Esophagus muscularis mucosa (tissue), 4 donors: ENCODE data around the gene PIK3CB. TPM values are rescaled to one million over a fixed set of nuclear protein-coding genes. Genes with fewer than 3 reads are reported as not detected.
"Not testable (repeated sequence)": the region's sequence is repeated elsewhere in the genome, so short reads cannot be mapped to it uniquely, and the experiment has no call there.

Experiments used
- DNase-seq: peaks from one replicate; pipeline ENCODE4 v3.0.0-alpha.2; 2017; ENCODE audit errors: extremely low spot score
- H3K27ac ChIP-seq, 4 donors: fragments of 200-600 bp; sonication (generic); replicated peaks in 1 of 4; 1 replicate in 3 of 4; 2 replicates in 1 of 4; pipeline ENCODE4 v1.5.1; 2016 to 2019; ENCODE audit warnings: mild to moderate bottlenecking in 1 of 4
- H3K27me3 ChIP-seq, 4 donors: fragments of 200-600 bp; sonication (generic); one replicate each; pipeline versions ENCODE4 v1.5.1 to v1.6.0; 2016 to 2019
- H3K36me3 ChIP-seq, 4 donors: fragments of 200-600 bp; sonication (generic); one replicate each; pipeline ENCODE4 v1.5.1; 2016 to 2019
- H3K4me1 ChIP-seq, 4 donors: fragments of 200-600 bp; sonication (generic); one replicate each; pipeline ENCODE4 v1.5.1; 2016 to 2019
- H3K4me3 ChIP-seq, 4 donors: fragments of 200-600 bp; sonication (generic); 1 replicate in 2 of 4; 2 replicates in 2 of 4; pipeline ENCODE4 v1.5.1; 2016 to 2019; ENCODE audit warnings: mild to moderate bottlenecking in 4 of 4, moderate library complexity in 1 of 4
- H3K9me3 ChIP-seq, 4 donors: fragments of 200-600 bp; sonication (generic); 1 replicate in 3 of 4; 2 replicates in 1 of 4; pipeline ENCODE4 v1.5.1; 2016 to 2019
- CTCF ChIP-seq, 3 experiments: fragments of 200-600 bp in 2 of 3; fragments of 450-650 bp in 1 of 3; sonication (generic) in 2 of 3; IDR thresholded peaks; one replicate each; pipeline ENCODE4 v1.5.1; 2017 to 2019; ENCODE audit warnings: antibody characterized with exemption in 3 of 3, mild to moderate bottlenecking in 2 of 3, moderate library complexity in 1 of 3
- EP300 ChIP-seq: sonication (generic); formaldehyde crosslinking; IDR thresholded peaks from one replicate; pipeline ENCODE4 v1.6.1; 2017; ENCODE audit warnings: antibody characterized with exemption
- POLR2A ChIP-seq: fragments of 450-650 bp; IDR thresholded peaks from one replicate; pipeline ENCODE4 v1.6.1; 2017; ENCODE audit warnings: antibody characterized with exemption, moderate library complexity, mild to moderate bottlenecking, low read depth
- POLR2AphosphoS5 ChIP-seq, 2 donors: sonication (generic); formaldehyde crosslinking; IDR thresholded peaks; one replicate each; pipeline ENCODE4 v1.6.1; 2017; ENCODE audit warnings: antibody characterized with exemption in 2 of 2
- WGBS: methylation state at CpG from one replicate; pipeline ENCODE4 v1.1.5; 2018; 5-methylcytosine and 5-hydroxymethylcytosine counted together
- intact Hi-C: fragments of 100-400 bp; cut with DNase I; formaldehyde crosslinking; loops from one replicate; pipeline ENCODE4 v1.15.1; 2023
- total RNA-seq, 4 donors: library from RNA; depleted of rRNA; stranded (reverse); fragments of >200 nt; gene quantifications; one replicate each; pipeline versions ENCODE4 v1.1.0 to v1.2.1, GENCODE V29; 2016

The PIK3CB gene
- total RNA-seq, 4 donors from 2014 or later = 32.1 to 42.7 (median 36.6) TPM

GRCh38 chr3:138806376-138807080 is 28.2 kb downstream of the PIK3CB start:
- no peaks in the 10 kb centered on the region for H3K27me3 ChIP-seq
- no peaks in the 10 kb centered on the region for H3K9me3 ChIP-seq
- WGBS = 88% methylated on average over 3 of the region's 3 CpGs
- no peak overlapping the region for H3K4me3 ChIP-seq
- DNase-seq = no peak
- no peaks in the 10 kb centered on the region for H3K36me3 ChIP-seq
- intact Hi-C loops = no loop called here
- TF ChIP-seq EP300 = no peak
- TF ChIP-seq CTCF (IDR thresholded peaks at IDR 0.05) = no peak
- TF ChIP-seq POLR2A = no peak
- no peak for TF ChIP-seq POLR2AphosphoS5 (IDR thresholded peaks at IDR 0.05)
- H3K4me1 ChIP-seq = peaks cover 3 to 14% (median 12%) of the 10 kb centered on the region in 4 donors
- H3K27ac ChIP-seq = no peak overlapping the region

GRCh38 chr3:138803006-138803653 is 31.6 kb downstream of the PIK3CB start:
- Histone ChIP-seq H3K4me3 (no peak overlapping the region), H3K27me3 (no peaks in the 10 kb centered on the region), H3K27ac (peak overlapping the region in 2 of 4 donors; percentile 19 to 36), H3K4me1 (peaks cover 3 to 39% (median 31%) of the 10 kb centered on the region in 4 donors), H3K9me3 (no peaks in the 10 kb centered on the region), H3K36me3 (no peaks in the 10 kb centered on the region)
- no peak for DNase-seq
- intact Hi-C loops = no loop called here
- TF ChIP-seq EP300 (no peak), CTCF (IDR thresholded peaks at IDR 0.05) (no peak), POLR2AphosphoS5 (IDR thresholded peaks at IDR 0.05) (no peak), POLR2A (no peak)
- WGBS = 80% methylated on average over 2 of the region's 2 CpGs

- H3K27me3 ChIP-seq, intact Hi-C loops, H3K4me3 ChIP-seq, DNase-seq, H3K9me3 ChIP-seq, H3K36me3 ChIP-seq: not testable (repeated sequence)
- Histone ChIP-seq H3K4me1 (peaks cover 10 to 39% (median 33%) of the 10 kb centered on the region in 4 donors), H3K27ac (peak overlapping the region in 3 of 4 donors; percentile 19 to 36 (median 25))
- 96% methylated on average over 6 of the region's 6 CpGs for WGBS
These were observed 32.5 kb downstream of the PIK3CB start for GRCh38 chr3:138802223-138802622.

- Histone ChIP-seq H3K4me1 (peaks cover 11 to 39% (median 33%) of the 10 kb centered on the region in 4 donors), H3K27me3 (no peaks in the 10 kb centered on the region), H3K36me3 (no peaks in the 10 kb centered on the region), H3K27ac (peak overlapping the region in 1 of 4 donors; percentile 36), H3K9me3 (no peaks in the 10 kb centered on the region), H3K4me3 (no peak overlapping the region)
- TF ChIP-seq CTCF (IDR thresholded peaks at IDR 0.05) = no peak
- no peak for TF ChIP-seq POLR2A
- TF ChIP-seq EP300 = no peak
- TF ChIP-seq POLR2AphosphoS5 (IDR thresholded peaks at IDR 0.05) = no peak
- whole genome bisulfite sequencing = 97% methylated on average over 3 of the region's 3 CpGs
- intact Hi-C loops = no loop called here
- DNase-seq = no peak
These were observed 32.9 kb downstream of the PIK3CB start for GRCh38 chr3:138801792-138802191.

GRCh38 chr3:138800248-138800647 is 34.5 kb downstream of the PIK3CB start:
- no peaks in the 10 kb centered on the region for H3K27me3 ChIP-seq
- H3K36me3 ChIP-seq = peaks cover 0 to 2% (median 0%) of the 10 kb centered on the region in 4 donors
- TF ChIP-seq POLR2AphosphoS5 (IDR thresholded peaks at IDR 0.05) (no peak), EP300 (no peak), CTCF (IDR thresholded peaks at IDR 0.05) (no peak), POLR2A (no peak)
- intact Hi-C loops = no loop called here
- H3K27ac ChIP-seq = peak overlapping the region; percentile 62 to 74 (median 70)
- WGBS = 93% methylated on average over 2 of the region's 2 CpGs
- H3K9me3 ChIP-seq = no peaks in the 10 kb centered on the region
- no peak for DNase-seq
- peaks cover 11 to 39% (median 33%) of the 10 kb centered on the region in 4 donors for H3K4me1 ChIP-seq
- no peak overlapping the region for H3K4me3 ChIP-seq
